Body of pancreas (tissue), 4 donors: ENCODE data around the gene DAB1.

Experiments
- CTCF ChIP-seq, 7 experiments: fragments of 450-650 bp in 4 of 7; fragments of 200-600 bp in 3 of 7; sonication (generic) in 3 of 7; IDR thresholded peaks; one replicate each; pipeline ENCODE4 v1.5.1; 2016 to 2019; ENCODE audit warnings: antibody characterized with exemption in 7 of 7
- POLR2A ChIP-seq, 3 donors: fragments of 450-650 bp; IDR thresholded peaks; one replicate each; pipeline ENCODE4 v1.6.1; 2016; ENCODE audit warnings: antibody characterized with exemption in 3 of 3, mild to moderate bottlenecking in 2 of 3

- no peak for TF ChIP-seq POLR2A (IDR thresholded peaks at IDR 0.05)
- no peak for TF ChIP-seq CTCF (IDR thresholded peaks at IDR 0.05)
Observed at GRCh38 chr1:57272150-57272549, 151.7 kb downstream of the DAB1 start.
